Ovary (tissue), 3 donors: ENCODE results near the gene RUFY3.

Experiments
- CTCF ChIP-seq, 3 donors: fragments of 450-650 bp in 2 of 3; fragments of 200-600 bp in 1 of 3; IDR thresholded peaks; one replicate each; pipeline versions ENCODE4 v1.5.1 to v1.8.0; 2016 to 2022; ENCODE audit warnings: antibody characterized with exemption in 3 of 3, mild to moderate bottlenecking in 1 of 3
- EP300 ChIP-seq: sonication (generic); formaldehyde crosslinking; IDR thresholded peaks from one replicate; pipeline ENCODE4 v1.6.1; 2017; ENCODE audit warnings: antibody characterized with exemption
- POLR2A ChIP-seq: fragments of 450-650 bp; IDR thresholded peaks from one replicate; pipeline ENCODE4 v1.6.1; 2017; ENCODE audit warnings: antibody characterized with exemption, mild to moderate bottlenecking, moderate library complexity
- donor health status: DM: no; HTN: no; CAD: no.

GRCh38 chr4:70783096-70783495, 61.3 kb downstream of the RUFY3 start:
- TF ChIP-seq CTCF (IDR thresholded peaks at IDR 0.05): no peak
- TF ChIP-seq POLR2A: no peak
- TF ChIP-seq EP300: no peak
